ENCODE results near the gene AKT1.

DNA sequence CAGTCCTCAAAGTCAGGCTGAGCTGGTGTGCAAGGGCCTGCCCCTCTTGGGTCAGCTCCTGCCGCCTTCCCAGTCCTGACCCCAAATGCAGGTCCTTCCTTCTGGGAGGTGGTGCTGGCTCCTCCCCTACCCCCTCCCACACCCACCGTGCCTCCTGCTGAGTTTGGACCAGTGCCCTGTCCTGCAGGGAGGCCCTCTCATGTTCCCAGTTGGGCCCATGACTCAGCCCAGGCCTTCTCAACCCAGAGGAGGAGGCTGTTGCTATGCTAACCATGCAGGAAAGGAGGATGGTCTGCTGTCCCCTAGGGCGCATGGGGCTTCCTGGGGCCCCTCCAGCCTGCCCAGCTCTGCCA, 9.8 kb upstream of the AKT1 start:
- TF ChIP-seq, protein P1, sequence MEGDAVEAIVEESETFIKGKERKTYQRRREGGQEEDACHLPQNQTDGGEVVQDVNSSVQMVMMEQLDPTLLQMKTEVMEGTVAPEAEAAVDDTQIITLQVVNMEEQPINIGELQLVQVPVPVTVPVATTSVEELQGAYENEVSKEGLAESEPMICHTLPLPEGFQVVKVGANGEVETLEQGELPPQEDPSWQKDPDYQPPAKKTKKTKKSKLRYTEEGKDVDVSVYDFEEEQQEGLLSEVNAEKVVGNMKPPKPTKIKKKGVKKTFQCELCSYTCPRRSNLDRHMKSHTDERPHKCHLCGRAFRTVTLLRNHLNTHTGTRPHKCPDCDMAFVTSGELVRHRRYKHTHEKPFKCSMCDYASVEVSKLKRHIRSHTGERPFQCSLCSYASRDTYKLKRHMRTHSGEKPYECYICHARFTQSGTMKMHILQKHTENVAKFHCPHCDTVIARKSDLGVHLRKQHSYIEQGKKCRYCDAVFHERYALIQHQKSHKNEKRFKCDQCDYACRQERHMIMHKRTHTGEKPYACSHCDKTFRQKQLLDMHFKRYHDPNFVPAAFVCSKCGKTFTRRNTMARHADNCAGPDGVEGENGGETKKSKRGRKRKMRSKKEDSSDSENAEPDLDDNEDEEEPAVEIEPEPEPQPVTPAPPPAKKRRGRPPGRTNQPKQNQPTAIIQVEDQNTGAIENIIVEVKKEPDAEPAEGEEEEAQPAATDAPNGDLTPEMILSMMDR (IDR thresholded peaks at IDR 0.05): no peak
- no peak for TF ChIP-seq EP300 (IDR thresholded peaks at IDR 0.05)
- TF ChIP-seq POLR2A (IDR thresholded peaks at IDR 0.05): no peak
